Endothelial cell of umbilical vein (primary cell): ENCODE measurements around the gene NSG2. TPM values are rescaled to one million over a fixed set of nuclear protein-coding genes. Genes with fewer than 3 reads are reported as not detected.

Experiments used
- BruUV-seq: library from RNA; stranded (reverse); fragments of 400-500 nt; replicated peaks from 2 replicates; lab custom pipeline; 2021; lab: Mats Ljungman, UMichigan
- CTCF ChIA-PET: fragments of 300-600, 350-600 bp; sonication (Branson Sonifier 250); formaldehyde crosslinking; loops from one replicate; lab custom pipeline; 2021; ENCODE audit warnings: antibody characterized with exemption, inconsistent platforms; lab: Charles Lee
- POLR2A ChIA-PET: fragments of 300-600, 350-600 bp; sonication (Branson Sonifier 250); formaldehyde crosslinking; loops from one replicate; lab custom pipeline; 2021; ENCODE audit warnings: antibody characterized with exemption, inconsistent platforms; lab: Charles Lee
- DNase-seq: peaks from one replicate; pipeline ENCODE4 v3.0.0-alpha.2; 2011; ENCODE audit warnings: low read depth, low spot score
- FAIRE-seq: peaks from 2 replicates; lab custom pipeline; 2011; peaks lifted over from hg19 to GRCh38; lab: Jason Lieb, UNC
- H2AFZ ChIP-seq: 2 replicates; pipeline ENCODE4 v1.6.0; 2012; ENCODE audit warnings: low read depth, low read length, control low read depth, inconsistent platforms
- H3K27ac ChIP-seq: 2 replicates; pipeline ENCODE4 v1.5.1; 2011; ENCODE audit warnings: low read depth, mild to moderate bottlenecking, control low read depth, low read length, moderate library complexity; ENCODE audit not compliant: insufficient read depth
- H3K27me3 ChIP-seq, 2 experiments: 2 replicates each; pipeline versions ENCODE4 v1.6.0 to v1.6.1; 2011; ENCODE audit warnings: low read length in 2 of 2, mixed read lengths in 1 of 2; ENCODE audit not compliant: control insufficient read depth in 2 of 2, insufficient read depth in 2 of 2
- H3K36me3 ChIP-seq, 2 experiments: 2 replicates in 1 of 2; 3 replicates in 1 of 2; pipeline ENCODE4 v1.5.1; 2011; ENCODE audit warnings: low read length in 2 of 2, mild to moderate bottlenecking in 1 of 2, moderate library complexity in 1 of 2; ENCODE audit not compliant: control insufficient read depth in 2 of 2, insufficient read depth in 2 of 2; ENCODE audit errors: extremely low read depth in 1 of 2
- H3K4me1 ChIP-seq: 3 replicates; pipeline ENCODE4 v1.5.1; 2011; ENCODE audit warnings: mild to moderate bottlenecking, low read length; ENCODE audit not compliant: control insufficient read depth, insufficient read depth; ENCODE audit errors: extremely low read depth
- H3K4me2 ChIP-seq: 2 replicates; pipeline ENCODE4 v1.6.1; 2011; ENCODE audit warnings: low read length, control low read depth, mixed read lengths; ENCODE audit not compliant: insufficient read depth
- H3K4me3 ChIP-seq, 3 experiments: fragments of 200-600 bp in 1 of 3; sonication (generic), shearing (Covaris generic) in 1 of 3; replicated peaks in 1 of 3; 2 replicates each; pipeline ENCODE4 v1.5.1; 2011 to 2016; ENCODE audit warnings: control low read depth in 3 of 3, low read length in 3 of 3, mild to moderate bottlenecking in 2 of 3, inconsistent platforms in 1 of 3, low read depth in 1 of 3, moderate library complexity in 1 of 3; ENCODE audit not compliant: insufficient read depth in 1 of 3
- H3K79me2 ChIP-seq: 2 replicates; pipeline ENCODE4 v1.6.0; 2012; ENCODE audit warnings: low read length, inconsistent platforms; ENCODE audit not compliant: control insufficient read depth, insufficient read depth
- H3K9ac ChIP-seq: replicated peaks from 2 replicates; pipeline ENCODE3; 2011; ENCODE audit warnings: low read length, control low read depth; ENCODE audit not compliant: insufficient read depth; ENCODE audit errors: extremely low read depth
- H3K9me1 ChIP-seq: replicated peaks from 3 replicates; pipeline ENCODE4 v1.6.0; 2011; ENCODE audit warnings: mild to moderate bottlenecking, low read length; ENCODE audit not compliant: control insufficient read depth, insufficient read depth; ENCODE audit errors: extremely low read depth
- H3K9me3 ChIP-seq: replicated peaks from 2 replicates; pipeline ENCODE4 v1.5.1; 2012; ENCODE audit warnings: low read length, inconsistent platforms; ENCODE audit not compliant: control insufficient read depth, insufficient read depth
- H4K20me1 ChIP-seq: replicated peaks from 2 replicates; pipeline ENCODE3; 2011; ENCODE audit warnings: mild to moderate bottlenecking, low read length; ENCODE audit not compliant: control insufficient read depth, insufficient read depth; ENCODE audit errors: extremely low read depth
- EZH2 ChIP-seq: IDR thresholded peaks from 2 replicates; pipeline ENCODE4 v1.6.1; 2012; ENCODE audit warnings: borderline replicate concordance, low read depth, mild to moderate bottlenecking, moderate library complexity, low read length, inconsistent platforms; ENCODE audit not compliant: severe bottlenecking
- FOS ChIP-seq: IDR thresholded peaks from 2 replicates; pipeline ENCODE4 v1.6.1; 2011; ENCODE audit warnings: mild to moderate bottlenecking, low read length, moderate library complexity, borderline replicate concordance; ENCODE audit not compliant: insufficient read depth
- GATA2 ChIP-seq: IDR thresholded peaks from 2 replicates; pipeline ENCODE4 v1.7.0; 2011; ENCODE audit warnings: low read depth, mild to moderate bottlenecking, moderate library complexity, mixed read lengths, low read length; ENCODE audit not compliant: insufficient read length, insufficient read depth
- JUN ChIP-seq: IDR thresholded peaks from 2 replicates; pipeline ENCODE4 v1.6.1; 2011; ENCODE audit warnings: borderline replicate concordance, low read depth; ENCODE audit not compliant: insufficient read length, insufficient read depth
- MYC ChIP-seq: IDR thresholded peaks from one replicate; pipeline ENCODE4 v1.6.1; 2011; ENCODE audit warnings: mild to moderate bottlenecking, low read depth, low read length
- POLR2A ChIP-seq: IDR thresholded peaks from 2 replicates; pipeline ENCODE4 v1.6.1; 2012; ENCODE audit warnings: low read depth, mild to moderate bottlenecking, control low read depth, low read length
- POLR2AphosphoS5 ChIP-seq: IDR thresholded peaks from 2 replicates; pipeline ENCODE4 v1.6.1; 2012; ENCODE audit warnings: low read depth, mild to moderate bottlenecking, control low read depth, low read length, moderate library complexity; ENCODE audit not compliant: insufficient read depth
- dilution Hi-C: fragments of 300-500 bp; cut with MboI; formaldehyde crosslinking; loops from one replicate; pipeline ENCODE4 v1.15.0; 2019; ENCODE audit warnings: low sequenced_read_pairs; ENCODE audit not compliant: extremely low pct_ligation_motif_present
- intact Hi-C: fragments of 100-400 bp; cut with micrococcal nuclease; formaldehyde crosslinking; loops from one replicate; pipeline ENCODE4 v1.10.0; 2022
- polyA plus RNA-seq, 4 experiments: library from polyadenylated mRNA; depleted of rRNA in 3 of 4; stranded (reverse) in 3 of 4; unstranded in 1 of 4; fragments of >200 nt; gene quantifications; 2 replicates each; pipeline versions ENCODE4 v1.2.1 to v1.2.3, GENCODE V29; 2011 to 2012; ENCODE audit warnings: missing spikeins in 1 of 4
- total RNA-seq: library from RNA; stranded (reverse); gene quantifications from 2 replicates; pipeline ENCODE4 v1.2.3, GENCODE V29; 2021
- TF ChIP-seq, protein P1 (sequence below), 2 donors: IDR thresholded peaks; 1 replicate in 1 of 2; 2 replicates in 1 of 2; pipeline ENCODE4 v1.5.1; 2011; ENCODE audit warnings: low read length in 2 of 2, mild to moderate bottlenecking in 2 of 2, moderate library complexity in 2 of 2, control low read depth in 1 of 2, inconsistent platforms in 1 of 2, low read depth in 1 of 2; ENCODE audit not compliant: insufficient read depth in 1 of 2; ENCODE audit errors: extremely low read depth in 1 of 2
- TF ChIP-seq, protein P2 (sequence below): IDR thresholded peaks from 2 replicates; pipeline ENCODE4 v1.6.1; 2011; ENCODE audit not compliant: insufficient read depth, insufficient read length

Gene NSG2
- total and polyA plus RNA-seq, 2 donors (not counting 3 experiments of a cell fraction or from before 2014, with no cell fraction given) = not detected

DNA sequence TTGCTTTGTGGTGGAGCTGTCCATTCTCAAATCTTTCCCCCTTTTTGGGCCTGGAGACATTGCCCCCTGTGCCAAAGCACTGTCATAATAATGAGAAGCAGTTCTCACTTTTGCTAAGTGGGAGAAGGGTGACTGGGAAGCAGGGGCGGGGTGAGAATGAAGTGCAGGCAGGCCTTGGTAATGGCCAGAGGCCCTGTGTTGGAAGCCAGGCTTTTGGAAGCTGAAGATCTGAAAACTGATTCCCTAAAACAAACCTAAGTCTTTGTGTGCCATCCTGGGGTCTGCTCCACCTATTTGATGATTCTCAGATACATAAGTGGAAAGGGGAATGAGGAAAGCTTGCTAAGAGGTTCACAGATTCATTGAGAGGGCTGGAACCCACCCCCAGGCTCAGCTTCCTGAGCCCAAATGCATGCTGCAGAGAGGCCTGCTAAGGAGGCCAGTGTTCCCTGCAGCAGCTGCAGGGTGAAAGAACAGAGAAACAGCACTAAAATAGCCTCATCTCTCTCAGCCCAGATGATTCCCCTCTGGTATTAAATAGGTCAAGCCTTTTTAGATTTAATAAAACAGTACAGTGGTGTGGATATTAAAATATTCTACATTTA is 75.0 kb downstream of the NSG2 start:
- no peak overlapping the region for H3K9ac ChIP-seq
- H3K9me3 ChIP-seq = no peaks in the 10 kb centered on the region
- no peaks in the 10 kb centered on the region for H3K79me2 ChIP-seq
- H3K4me1 ChIP-seq = no peaks in the 10 kb centered on the region
- BruUV-seq = no TSS peak
- H2AFZ ChIP-seq = no peak overlapping the region
- H3K27ac ChIP-seq = no peak overlapping the region
- TF ChIP-seq JUN (no peak), EZH2 (no peak), POLR2A (no peak), FOS (no peak), MYC (no peak), POLR2AphosphoS5 (no peak), GATA2 (no peak)
- TF ChIP-seq, protein P1, sequence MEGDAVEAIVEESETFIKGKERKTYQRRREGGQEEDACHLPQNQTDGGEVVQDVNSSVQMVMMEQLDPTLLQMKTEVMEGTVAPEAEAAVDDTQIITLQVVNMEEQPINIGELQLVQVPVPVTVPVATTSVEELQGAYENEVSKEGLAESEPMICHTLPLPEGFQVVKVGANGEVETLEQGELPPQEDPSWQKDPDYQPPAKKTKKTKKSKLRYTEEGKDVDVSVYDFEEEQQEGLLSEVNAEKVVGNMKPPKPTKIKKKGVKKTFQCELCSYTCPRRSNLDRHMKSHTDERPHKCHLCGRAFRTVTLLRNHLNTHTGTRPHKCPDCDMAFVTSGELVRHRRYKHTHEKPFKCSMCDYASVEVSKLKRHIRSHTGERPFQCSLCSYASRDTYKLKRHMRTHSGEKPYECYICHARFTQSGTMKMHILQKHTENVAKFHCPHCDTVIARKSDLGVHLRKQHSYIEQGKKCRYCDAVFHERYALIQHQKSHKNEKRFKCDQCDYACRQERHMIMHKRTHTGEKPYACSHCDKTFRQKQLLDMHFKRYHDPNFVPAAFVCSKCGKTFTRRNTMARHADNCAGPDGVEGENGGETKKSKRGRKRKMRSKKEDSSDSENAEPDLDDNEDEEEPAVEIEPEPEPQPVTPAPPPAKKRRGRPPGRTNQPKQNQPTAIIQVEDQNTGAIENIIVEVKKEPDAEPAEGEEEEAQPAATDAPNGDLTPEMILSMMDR (IDR thresholded peaks at IDR 0.05; ENCODE audit: extremely low read depth in 1 of 2, insufficient read depth in 1 of 2, low read depth in 1 of 2, low read length in 2 of 2) = no peak
- TF ChIP-seq, protein P2, sequence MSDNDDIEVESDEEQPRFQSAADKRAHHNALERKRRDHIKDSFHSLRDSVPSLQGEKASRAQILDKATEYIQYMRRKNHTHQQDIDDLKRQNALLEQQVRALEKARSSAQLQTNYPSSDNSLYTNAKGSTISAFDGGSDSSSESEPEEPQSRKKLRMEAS = no peak
- no peak overlapping the region for H3K4me2 ChIP-seq
- FAIRE-seq (no peak), DNase-seq (no peak)
- no peak overlapping the region for H3K4me3 ChIP-seq
- dilution Hi-C loops = no loop called here
- ChIA-PET CTCF (no interaction called here), POLR2A (no interaction called here)
- H4K20me1 ChIP-seq = no peaks in the 10 kb centered on the region
- no peaks in the 10 kb centered on the region for H3K9me1 ChIP-seq
- intact Hi-C loops = no loop called here
- no peaks in the 10 kb centered on the region for H3K27me3 ChIP-seq
- H3K36me3 ChIP-seq = no peaks in the 10 kb centered on the region
